GM19240 (cell line): Measurements from ENCODE around the gene DYSF.

ENCODE experiments used
- DNase-seq: peaks from one replicate; pipeline ENCODE4 v3.0.0; 2011; ENCODE audit warnings: low spot score; ENCODE audit not compliant: insufficient read length

Gene DYSF

DNA sequence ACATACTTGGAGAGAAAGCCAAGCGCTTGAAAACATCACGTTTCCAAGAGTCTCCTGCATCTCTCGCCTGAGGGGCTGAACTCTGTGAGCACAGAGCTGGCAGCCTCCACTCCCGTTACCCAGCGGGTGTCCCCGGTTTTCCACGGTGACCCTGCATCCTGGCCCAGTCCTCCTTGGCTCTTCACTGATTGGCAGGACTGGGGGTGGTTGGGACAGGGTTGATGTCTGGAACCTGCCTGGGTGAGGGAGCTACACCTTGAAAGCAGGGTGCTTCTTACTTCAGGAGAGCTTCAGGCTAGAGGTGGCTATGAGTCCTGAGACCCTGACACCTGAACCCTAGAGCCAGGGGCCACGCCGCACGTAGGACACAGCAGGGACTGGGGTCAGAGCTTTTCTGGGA, 234.1 kb downstream of the DYSF start:
- no peak for DNase-seq

DNA sequence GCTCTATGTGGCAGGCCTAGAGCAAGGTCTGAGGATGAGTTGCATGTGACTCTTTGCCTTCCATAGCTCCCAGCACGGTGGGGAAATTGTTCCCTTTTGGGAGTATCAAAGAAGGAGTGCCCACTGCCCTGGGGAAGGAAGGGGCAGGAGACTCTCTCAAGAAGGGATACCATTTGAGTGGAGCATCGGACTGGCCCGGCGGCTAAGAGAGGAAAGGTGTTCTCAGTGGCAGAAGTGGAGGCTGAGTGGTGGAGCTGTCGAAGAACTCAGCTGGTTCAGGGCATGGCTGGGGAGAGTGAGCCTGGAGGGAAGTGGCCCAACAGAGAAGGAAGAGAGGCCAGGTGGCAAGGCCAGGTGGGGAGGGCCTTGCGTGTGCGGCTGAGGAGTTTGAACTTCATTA, 235.2 kb downstream of the DYSF start:
- DNase-seq, result no peak

DNA sequence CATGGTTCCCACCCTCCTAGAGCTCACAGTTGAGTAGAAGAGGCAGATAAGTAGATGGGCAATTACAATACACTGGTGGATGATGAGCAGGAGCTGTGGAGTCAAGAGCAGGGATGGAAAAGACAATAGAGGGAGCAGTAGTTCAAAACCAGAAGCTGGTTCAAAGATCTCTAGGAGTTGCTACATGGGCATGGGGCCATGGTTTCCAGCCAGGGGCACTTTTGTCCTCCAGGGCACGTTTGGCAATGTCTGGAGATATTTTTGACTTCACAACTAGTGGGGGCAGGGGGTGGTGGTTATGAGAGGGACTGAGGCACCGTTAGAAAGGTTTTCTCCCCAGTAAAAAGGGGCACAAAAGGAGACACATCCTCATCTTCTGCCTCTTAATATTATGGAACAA, 236.0 kb downstream of the DYSF start:
- no peak for DNase-seq

DNA sequence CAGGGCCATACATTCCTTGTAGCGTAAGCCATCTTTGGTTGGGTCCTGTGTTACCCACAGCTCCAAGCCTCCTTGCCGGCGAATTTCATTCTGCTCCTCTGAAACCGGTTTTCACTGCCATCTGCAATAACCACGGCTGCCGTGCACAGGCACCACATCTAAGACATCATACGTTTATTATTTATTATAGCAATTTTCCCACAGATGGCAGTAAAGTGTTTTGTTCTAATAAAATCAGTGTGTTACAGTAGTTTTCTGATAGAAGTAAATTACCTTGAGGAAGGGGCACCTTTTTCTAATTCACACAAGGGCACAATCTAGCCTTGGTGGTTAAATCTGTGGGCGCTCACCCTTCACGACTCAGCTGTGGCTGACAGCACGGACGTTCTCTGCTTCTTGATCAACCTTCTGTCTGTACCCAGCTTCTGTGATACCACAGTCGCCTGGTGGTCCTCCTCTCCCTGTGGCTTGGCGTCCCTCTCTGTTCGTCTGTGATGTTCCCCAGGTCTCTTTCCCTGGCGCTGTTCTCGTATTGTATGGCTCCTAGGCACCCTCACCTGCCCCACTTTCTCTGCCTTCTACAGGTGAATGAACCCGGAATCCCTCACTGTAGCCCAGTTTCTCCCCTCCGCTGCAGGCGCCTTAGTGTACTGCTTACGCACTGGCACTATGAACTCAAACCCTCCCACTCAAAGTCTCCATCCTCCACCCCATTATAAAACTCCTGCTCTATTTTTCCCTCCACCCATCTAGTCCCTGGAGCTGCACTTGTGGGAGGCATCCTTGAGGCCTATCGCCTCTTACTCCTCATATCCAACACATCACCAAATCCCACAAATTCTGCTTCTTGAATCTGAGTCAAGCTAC, 236.8 kb downstream of the DYSF start:
- no peak for DNase-seq

DNA sequence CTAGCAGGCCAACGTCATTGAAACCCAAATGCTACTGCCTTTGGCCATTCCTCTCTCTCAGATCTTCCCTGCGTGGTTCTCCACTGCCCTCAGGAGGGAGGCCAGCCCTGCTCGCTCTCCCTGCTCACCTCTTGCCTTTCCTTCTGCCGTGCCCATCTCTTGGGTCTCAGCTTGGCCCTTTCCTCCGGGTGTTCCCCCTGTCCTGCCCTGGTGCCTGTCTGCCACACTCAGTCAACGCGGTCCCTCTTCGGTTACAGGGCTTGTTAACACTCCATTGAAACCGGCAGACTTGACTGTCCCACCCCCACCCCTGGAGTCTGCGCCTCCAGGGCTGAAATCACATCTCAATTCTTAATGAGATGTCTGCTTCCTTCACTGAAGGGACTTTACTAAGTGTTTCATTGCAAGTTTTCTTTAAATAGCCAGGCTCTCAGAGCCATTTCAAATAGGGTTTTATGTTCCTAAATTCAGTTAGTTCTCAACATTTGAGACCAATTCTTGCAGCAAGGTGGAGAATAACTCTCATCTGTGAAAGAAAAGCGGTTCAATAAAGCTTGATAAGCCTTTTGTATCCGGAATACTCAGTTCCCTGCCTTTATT, 237.6 kb downstream of the DYSF start:
- DNase-seq, result no peak

DNA sequence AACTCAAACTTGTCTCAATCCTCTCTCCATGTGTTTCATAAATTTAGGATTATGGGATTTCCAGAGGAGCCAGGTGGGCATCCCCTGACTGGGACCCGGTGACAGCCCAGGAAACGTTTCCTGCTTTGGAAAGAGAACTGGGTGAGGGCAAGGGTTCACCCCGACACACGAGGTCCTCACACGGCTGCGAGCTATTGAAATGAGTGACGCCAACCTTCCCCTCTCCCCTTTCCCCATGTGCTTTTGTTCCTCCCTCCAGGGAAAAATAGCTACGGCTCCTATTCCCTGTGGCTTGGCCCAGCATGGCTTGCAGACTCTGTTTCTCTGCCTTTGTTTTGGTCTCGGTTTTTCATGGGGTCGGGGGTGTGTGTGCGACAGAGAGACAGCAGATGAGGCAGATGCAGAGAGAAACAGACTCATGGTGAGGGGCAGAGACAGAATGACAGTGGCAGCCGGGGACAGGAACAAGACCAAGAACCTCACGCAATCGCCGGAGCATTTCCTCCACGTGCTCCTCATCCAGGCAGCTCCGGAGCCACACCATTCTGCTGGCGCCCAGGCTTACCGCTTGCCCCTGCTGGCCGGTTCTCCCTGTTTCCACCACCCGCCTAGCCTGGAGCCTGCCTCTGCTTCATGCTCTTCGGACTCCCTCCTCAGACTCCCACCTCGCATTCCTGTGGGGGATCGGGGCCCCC, 238.5 kb downstream of the DYSF start:
- DNase-seq, result no peak

DNA sequence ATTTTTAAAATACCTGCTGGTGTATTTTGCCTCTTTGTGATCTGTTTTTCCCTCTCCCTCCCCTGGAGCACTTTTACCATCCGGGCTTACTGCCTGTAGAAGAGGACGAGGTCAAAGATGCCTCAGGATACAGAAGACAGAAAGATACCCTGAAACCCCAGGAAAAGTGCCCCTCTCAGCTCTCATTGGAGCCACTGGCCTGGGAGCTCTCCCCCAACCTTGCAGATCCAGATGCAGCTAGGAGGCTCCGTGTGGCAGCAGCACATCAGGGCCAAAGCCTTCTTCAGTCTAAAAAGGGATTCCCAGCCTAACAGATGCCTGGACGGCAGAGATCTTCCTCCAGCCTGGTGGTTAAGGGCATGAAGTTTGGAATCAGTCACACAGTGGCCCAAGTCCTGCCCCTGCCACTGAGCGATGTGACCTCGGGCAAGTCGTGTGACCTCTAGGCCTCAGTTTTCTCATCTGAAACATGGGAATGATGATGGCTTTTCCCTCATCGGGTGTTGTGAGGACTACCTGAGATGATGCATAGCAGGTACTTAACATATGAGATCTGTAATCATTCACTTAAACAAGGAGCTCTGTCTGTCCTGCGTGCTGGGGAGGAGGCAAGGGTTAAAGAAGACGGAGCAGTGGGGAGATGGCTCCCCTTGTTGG, 239.4 kb downstream of the DYSF start:
- no peak for DNase-seq

DNA sequence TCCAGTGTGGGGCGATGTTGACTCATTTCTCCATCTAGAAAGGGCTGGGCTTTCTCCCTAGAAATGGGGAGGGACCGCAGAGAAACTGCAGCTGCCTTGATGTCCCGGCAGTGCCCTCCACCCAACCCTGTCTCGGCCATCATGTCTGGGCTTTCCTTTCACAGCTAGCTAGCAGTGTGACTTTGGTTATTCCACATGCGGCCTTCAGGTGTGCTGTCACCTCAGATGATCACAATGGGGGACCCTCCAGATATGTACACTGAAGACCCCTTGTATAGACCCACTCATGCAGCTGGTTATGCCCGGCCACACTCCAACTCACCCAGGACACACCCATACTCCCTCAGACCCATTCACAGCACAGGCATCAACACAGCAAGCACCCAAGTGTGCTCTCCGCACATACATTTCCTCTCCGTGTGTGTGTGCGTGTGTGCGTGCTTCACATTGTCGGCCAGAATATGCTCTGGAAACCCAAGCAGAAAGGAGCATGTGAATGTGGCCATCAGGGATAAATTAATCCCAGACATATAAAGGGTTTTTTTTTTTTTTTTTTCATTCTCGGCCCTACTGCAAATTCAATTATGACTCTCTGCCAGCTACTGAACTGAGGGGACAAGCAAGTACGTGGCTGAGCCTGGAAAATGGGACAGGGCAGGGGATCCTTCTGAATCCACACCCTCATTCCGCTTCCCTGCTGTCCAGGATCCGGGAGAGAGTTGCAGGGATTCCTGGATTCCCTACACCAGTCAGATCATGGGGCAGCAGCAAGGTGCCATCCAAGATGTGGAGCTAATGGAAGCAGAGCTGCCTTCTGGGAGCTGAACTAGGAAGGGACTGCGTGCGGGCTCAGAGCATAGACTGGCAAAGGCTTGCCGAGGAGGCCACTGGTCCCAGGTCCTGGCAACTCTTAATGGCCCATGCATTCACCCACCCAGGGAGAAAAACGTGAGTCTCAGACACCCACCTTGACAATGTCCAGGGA, 240.2 kb downstream of the DYSF start:
- DNase-seq, result no peak

DNA sequence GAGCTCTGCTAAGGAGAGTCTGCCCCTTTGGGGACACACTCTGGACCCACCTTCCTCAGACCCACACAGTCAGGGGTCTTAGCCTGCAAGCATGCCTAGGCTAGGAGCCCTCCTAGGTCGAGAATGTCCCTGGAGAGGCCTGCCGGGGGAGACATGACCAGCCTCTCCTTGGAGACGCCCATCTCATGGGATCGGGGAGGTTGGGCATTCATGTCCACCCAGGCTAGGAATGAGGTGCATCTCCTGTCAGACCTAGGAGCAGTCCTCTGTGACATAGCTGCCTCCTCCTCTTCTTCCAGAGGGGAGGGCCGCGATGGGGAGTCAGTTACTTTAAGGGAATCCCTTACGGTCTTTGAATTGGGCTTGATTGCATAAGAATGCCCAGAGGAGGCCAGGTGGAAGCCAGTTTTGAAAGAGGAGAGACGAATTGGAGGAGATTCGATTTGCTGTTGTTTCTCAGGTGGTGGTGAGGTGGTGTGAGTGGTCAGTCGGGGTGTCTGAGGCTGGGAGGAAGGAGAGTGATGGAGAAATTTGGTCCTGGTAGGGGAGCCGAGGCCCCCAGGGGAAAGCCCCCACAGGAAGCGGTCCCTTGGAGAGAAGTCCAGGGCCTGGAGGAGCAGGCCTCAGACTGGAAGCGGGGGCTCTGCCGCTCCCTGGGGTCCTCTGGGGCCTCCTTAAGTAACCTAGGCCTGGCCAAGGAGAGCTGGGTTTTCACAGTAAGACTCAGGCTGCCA, 241.3 kb downstream of the DYSF start:
- no peak for DNase-seq

DNA sequence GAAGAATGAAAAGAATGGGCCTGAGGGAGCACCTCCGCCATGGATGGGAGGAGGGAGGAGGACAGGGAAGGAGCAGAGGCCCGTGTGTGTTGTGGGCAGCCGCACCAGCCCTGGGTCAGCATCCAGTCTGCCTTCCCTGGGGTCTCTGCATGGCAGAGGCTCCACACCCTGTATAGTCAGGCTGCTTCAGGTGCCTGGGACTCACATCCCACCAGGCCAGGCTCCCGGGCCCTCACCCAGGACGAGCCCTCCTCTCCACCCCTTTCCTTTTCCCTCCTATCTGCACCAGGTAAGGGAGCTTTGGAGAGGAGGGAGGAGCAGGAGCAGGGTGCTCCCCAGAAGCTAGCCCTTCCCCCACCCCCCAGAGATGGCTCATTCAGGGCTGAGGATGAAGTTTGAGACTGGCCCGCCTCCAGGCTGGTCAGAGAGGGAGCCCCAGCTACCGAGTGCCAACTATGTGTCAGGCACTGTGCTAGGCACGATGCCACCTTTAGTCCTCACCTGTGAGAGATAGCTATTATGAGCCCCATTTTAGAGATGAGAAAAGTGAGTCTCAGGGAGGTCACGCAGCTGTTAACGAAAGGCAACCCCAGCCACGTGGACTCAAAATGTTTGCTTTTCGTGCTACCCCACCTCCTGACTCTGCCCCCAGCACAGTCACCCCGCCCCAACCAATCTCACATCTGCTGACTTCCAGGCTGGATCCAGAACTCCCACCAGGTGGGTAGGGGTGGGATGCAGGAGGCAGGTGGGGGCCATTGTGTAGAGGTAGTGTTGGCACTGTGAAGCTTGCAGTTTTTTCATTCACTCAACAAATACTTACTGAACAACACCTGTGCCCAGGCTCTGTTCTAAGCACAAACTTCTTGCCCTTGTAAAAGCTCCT, 242.1 kb downstream of the DYSF start:
- DNase-seq, result no peak

DNA sequence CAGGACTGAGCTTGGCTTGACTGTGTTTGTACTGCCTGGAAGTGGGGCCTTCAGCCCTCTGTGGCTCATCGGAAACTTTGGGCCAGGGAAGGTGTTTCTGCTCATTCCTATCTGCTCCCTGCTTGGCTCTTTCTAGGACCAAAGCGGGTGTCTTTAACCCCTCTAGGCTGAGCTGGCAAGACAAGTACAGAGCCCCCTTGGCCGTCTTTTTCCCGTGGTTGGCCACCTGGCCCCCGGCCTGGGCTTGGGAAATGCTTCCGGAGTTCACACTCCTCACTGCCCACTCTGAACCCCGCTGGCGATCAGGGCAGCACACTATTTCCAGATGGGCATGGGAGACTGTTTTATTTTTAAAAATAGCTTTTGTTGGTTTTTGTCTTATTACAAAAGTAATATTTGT, 243.0 kb downstream of the DYSF start:
- DNase-seq, result no peak

DNA sequence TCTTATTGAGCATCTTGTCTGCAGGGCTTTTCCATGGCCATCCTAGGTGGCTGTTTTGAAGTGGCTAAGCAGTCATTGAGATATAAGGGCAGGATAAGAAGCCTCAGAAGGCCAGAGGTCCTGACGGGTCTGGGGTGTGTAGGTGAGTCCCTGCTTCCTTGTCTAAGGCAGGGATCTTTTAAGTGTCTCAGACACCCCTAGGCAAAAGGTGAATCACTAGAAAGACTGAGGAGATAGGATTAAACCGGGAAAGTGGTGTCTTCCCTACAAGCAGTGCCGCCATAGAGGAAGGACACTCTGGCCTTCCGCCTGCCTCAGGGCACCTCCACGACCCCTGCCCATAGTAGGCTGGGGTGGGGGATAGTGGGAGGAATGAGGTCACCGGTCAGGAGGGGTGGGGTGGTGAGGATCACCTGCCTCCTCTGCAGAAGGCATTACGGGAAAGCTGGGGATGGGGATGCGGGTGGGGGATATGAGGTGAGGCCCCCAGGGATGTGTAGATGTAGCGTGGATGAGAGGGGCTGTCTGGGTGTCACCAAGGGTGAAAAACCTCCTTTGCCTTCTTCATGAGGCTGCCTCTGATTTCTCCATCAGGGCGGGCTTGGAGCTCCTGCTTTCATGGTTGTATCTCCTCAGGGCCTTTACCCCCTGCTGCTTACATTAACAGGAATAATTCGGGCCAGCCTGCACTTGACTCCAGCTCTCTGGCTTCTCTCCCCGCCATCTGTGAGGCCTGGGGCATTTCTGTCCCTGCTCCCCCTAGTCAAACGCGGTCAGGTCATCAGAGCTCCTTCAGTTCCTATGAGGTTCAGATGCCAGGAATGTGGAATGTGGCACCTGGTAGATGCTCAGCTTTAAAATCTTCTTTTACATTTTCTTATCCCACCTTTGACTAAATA, 244.0 kb downstream of the DYSF start:
- no peak for DNase-seq

DNA sequence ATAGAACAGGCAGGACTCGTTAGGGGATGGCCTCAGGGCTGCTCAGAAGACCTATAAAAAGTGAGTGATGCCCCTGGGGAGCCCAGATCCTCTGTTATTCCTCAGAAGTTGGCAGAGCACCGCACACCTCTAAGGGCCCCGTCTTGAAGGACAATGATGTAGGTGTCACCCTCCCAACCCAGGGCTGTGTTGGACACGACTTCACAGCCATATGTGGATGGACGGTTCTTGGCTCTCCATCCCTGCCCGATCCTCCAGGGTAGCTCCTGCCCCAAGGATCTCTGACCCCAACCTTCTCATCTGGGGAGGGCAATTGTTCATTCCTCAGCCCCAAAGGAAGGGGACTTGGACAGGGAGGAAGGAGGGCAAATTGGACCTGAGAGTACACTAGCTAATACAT, 246.1 kb downstream of the DYSF start:
- DNase-seq, result no peak

DNA sequence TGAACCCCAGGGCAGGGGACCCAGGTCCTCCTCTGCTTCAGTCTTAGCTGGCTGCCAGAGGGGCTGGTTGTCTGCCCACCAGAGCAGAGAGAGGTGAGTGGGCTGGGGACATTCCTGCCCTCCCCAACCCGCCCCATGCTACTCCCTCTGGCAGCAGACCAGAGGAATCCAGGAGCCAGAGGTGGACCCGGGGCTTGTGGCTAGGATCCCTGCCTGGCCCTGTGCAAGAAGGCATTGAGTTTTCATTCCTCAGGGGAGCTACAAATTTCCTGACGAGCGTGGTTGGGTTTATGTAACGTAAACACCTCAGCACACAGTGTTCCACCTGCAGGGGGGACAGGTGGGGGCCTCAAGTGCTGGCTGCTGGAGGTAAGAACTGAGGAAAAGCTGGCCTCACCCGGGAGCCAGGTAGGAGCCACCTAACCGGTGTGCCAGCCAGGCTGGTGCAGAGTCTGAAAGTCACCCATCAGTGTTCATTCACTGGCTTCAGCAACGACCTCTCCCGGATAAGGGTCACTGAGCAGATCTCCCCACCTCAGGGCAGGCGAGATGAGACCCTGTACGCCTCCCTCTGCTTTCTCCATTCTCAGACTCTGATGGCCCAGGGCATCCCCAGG, 246.8 kb downstream of the DYSF start:
- no peak for DNase-seq

DNA sequence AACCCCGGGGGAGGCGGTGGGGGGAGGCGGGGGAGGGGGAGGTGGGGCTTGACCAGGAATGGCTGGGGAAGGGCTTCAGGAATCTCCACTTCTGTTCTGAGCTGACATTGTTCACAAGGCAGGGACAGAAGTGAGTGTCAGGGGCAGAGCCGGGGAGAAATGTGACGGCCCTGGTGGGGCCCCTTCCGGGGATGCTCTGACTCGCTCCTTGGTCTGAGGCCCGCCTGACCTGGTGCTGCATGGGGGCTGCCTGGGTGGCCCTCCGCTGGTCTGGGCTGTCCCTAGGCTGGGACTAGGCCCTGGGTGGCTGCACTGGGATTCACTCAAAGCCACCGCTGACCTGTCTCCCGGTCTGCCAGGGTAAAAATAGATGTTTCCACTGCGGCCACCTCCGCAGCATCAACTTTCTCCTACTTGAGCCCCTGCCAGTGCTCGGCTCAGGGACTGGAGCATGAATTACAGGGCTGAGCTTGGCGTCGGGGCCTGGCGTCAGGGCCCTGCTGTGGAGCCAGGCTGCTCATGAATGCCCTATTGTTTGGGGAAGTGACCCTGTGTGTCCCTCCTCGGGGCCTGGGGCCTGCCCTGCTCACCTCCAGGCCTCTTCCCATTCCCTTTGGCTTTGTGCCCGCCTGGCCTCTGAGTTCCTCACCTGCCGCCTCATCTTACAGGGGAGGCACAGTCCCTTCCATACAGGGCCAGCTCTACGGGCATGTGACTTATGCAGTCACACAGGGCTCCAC, 247.5 kb downstream of the DYSF start:
- no peak for DNase-seq

DNA sequence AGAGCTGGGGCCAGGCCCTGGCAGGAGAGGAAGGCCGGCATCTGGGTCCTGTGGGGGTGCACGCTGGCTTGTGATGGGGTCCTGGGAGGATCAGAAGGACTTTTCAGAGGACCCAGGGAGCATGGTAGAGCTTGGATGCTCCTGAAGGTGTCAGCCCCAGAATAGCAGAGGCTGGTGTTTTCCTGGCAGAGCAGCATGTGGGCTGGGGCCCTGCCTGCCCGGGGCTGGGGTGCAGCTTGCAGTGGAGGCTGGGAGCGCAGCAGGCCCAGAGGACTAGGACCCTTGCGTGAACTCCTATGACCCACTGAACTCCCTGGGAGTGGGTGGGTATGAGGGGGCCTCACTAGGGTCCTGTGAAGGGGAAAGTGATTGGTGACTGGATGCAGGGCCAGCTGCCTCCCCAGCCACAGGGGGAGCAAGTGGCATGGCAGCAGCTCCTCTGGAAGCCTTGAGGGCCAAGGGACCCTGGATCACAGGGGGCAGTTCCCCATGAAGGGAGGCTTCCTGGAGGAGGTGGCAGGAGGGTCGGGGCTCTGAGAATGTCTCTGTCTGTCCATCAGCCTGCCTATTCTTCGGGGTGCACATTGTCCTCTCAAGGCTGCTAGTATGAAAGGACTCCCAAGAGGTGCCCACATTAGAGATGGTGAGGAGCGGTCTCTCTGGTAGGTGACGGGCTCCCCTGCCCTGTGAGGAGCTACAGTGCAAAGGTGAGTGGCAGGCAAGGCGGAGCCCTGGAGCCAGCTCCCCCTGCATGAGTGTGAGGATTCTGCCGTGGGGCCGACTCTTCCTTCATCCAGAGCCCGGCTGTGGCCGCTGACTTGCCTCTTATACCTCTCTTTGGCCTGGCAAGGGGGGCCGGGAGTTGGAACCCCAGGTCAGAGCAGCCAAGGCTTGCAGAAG, 249.0 kb downstream of the DYSF start:
- no peak for DNase-seq
